Mammary epithelial cell (primary cell): ENCODE measurements around the gene GGACT.

Source experiments
- CTCF ChIP-seq, 2 donors: IDR thresholded peaks in 1 of 2; conservative IDR thresholded peaks in 1 of 2; 2 replicates each; pipeline ENCODE4 v1.5.1; 2011 to 2012; ENCODE audit warnings: inconsistent platforms in 2 of 2, low read length in 2 of 2, mild to moderate bottlenecking in 2 of 2, control low read depth in 1 of 2, low read depth in 1 of 2; ENCODE audit not compliant: insufficient read depth in 1 of 2; ENCODE audit errors: extremely low read depth in 1 of 2
- EZH2 ChIP-seq: IDR thresholded peaks from 2 replicates; pipeline ENCODE4 v1.6.1; 2012; ENCODE audit warnings: low read length, inconsistent platforms, borderline replicate concordance

- TF ChIP-seq EZH2 (no peak), CTCF (conservative IDR thresholded peaks at IDR 0.05 in 1 of 2, IDR thresholded peaks at IDR 0.05 in 1 of 2; ENCODE audit: extremely low read depth in 1 of 2, insufficient read depth in 1 of 2, low read depth in 1 of 2, low read length in 2 of 2) (no peak)
Observed at GRCh38 chr13:100523981-100524386, 64.6 kb downstream of the GGACT start.
